Lower leg skin (tissue), 4 donors: ENCODE results near the gene NUDT9. TPM values are rescaled to one million over a fixed set of nuclear protein-coding genes. Genes with fewer than 3 reads are reported as not detected.

Source experiments
- DNase-seq, 2 donors: peaks; one replicate each; pipeline ENCODE4 v3.0.0-alpha.2; 2019; ENCODE audit warnings: low spot score in 2 of 2
- H3K4me3 ChIP-seq: fragments of 200-600 bp; sonication (generic); 2 replicates; pipeline ENCODE4 v1.5.1; 2017; ENCODE audit warnings: mild to moderate bottlenecking, low read depth; ENCODE audit not compliant: poor library complexity, severe bottlenecking
- POLR2A ChIP-seq, 2 donors: fragments of 450-650 bp; IDR thresholded peaks; one replicate each; pipeline ENCODE4 v1.6.1; 2016 to 2017; ENCODE audit warnings: antibody characterized with exemption in 2 of 2, mild to moderate bottlenecking in 1 of 2, moderate library complexity in 1 of 2
- WGBS, 2 donors: methylation state at CpG; one replicate each; pipeline ENCODE4 v1.1.5; 2018; 5-methylcytosine and 5-hydroxymethylcytosine counted together
- intact Hi-C: fragments of 100-400 bp; cut with DNase I; formaldehyde crosslinking; loops from one replicate; pipeline ENCODE4 v1.15.0; 2023; ENCODE audit warnings: low total_unique reads
- total RNA-seq, 4 donors: library from RNA; depleted of rRNA; stranded (reverse); fragments of >200 nt; gene quantifications; one replicate each; pipeline ENCODE4 v1.1.0, GENCODE V29; 2016
- TF ChIP-seq, protein P1 (sequence below), 3 donors: fragments of 450-650 bp; IDR thresholded peaks; one replicate each; pipeline ENCODE4 v1.5.1; 2016; ENCODE audit warnings: antibody characterized with exemption in 3 of 3, mild to moderate bottlenecking in 3 of 3, moderate library complexity in 2 of 3

The NUDT9 gene
- total RNA-seq, 4 donors from 2014 or later, result 12.5 to 30.9 (median 21.7) TPM

DNA sequence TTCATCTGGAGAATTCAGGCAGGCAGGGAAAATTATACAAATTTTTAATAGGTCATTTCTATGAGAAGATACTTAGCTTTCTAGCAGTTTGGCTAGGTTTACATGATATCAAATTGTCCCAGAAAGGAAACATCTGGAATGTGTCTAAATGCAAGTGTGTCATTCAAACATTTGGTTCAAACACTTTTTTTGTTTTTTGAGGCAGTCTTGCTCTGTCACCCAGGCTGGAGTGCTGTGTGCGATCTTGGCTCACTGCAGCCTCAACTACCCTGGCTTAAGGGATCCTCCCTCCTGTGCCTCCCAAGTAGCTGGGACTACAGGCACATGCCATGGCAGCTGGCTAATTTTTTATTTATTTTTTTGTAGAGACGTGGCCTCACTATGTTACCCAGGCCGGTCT lies 75.2 kb downstream of the NUDT9 start:
- no peak for DNase-seq
- no peak for TF ChIP-seq POLR2A (IDR thresholded peaks at IDR 0.05)
- TF ChIP-seq, protein P1, sequence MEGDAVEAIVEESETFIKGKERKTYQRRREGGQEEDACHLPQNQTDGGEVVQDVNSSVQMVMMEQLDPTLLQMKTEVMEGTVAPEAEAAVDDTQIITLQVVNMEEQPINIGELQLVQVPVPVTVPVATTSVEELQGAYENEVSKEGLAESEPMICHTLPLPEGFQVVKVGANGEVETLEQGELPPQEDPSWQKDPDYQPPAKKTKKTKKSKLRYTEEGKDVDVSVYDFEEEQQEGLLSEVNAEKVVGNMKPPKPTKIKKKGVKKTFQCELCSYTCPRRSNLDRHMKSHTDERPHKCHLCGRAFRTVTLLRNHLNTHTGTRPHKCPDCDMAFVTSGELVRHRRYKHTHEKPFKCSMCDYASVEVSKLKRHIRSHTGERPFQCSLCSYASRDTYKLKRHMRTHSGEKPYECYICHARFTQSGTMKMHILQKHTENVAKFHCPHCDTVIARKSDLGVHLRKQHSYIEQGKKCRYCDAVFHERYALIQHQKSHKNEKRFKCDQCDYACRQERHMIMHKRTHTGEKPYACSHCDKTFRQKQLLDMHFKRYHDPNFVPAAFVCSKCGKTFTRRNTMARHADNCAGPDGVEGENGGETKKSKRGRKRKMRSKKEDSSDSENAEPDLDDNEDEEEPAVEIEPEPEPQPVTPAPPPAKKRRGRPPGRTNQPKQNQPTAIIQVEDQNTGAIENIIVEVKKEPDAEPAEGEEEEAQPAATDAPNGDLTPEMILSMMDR (IDR thresholded peaks at IDR 0.05), result no peak
- WGBS, 2 donors, result 64 to 72% methylated on average over 3 of the region's 3 CpGs
- intact Hi-C loops, result no loop called here
- no peak overlapping the region for H3K4me3 ChIP-seq

DNA sequence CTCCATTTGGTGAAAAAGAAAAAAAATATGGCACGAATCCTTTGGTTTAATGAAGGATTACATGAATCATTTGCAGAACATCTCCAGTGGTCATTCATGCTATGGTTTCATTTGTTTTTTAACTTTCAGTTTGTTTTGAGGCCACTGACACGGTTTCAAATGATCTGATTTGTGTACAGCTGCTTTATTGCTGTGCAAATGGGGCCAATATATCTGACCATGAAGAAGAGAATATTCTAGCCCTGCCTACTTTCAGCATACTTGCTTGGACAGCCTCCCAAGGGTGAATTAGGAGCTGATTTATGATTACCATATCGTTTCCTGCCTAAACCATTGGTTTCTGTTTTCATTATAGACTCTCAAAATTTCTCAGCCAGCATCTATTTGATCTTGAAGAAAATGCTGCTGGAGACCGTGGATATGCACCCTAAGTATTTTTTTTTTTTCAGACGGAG lies 76.1 kb downstream of the NUDT9 start:
- DNase-seq, result no peak
- no peak overlapping the region for H3K4me3 ChIP-seq
- 33 to 40% methylated on average over 5 of the region's 5 CpGs for WGBS, 2 donors
- TF ChIP-seq, protein P1 (IDR thresholded peaks at IDR 0.05), result no peak
- no peak for TF ChIP-seq POLR2A (IDR thresholded peaks at IDR 0.05)
- intact Hi-C loops, result no loop called here

DNA sequence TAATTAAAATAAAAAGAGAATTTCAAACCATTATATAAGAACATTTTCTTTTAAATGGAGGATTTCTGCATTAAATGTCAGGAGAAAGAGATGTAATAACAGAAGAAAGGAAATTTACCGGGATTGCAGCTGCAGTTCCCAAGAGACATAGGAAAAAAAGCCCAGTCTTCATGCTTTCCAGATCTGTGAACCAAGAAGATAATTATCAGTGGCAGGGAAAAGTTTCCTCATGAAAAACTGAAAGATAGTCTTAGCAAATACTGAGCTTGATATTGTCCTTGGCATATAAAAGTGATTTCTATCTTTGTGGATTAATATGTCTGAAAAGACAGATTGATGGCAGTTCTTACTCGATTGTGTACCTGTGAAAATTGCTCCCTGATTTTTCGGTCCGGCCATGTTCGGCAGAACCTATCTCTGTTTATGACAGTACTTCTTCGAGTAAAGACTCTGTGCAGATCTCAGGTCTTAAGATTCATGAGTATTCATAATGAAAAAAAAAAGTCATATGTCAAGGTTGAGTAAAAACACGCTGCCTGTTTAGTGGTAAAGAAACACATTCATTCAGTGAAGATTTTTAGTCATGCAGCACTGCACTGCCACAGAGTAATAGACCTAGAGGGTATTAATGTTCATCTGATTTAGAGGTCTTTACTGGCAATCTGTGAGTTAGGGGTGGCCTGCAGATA lies 77.2 kb downstream of the NUDT9 start:
- no peak overlapping the region for H3K4me3 ChIP-seq
- 62 to 76% methylated on average over 7 of the region's 7 CpGs for WGBS, 2 donors
- no peak for DNase-seq
- TF ChIP-seq POLR2A (IDR thresholded peaks at IDR 0.05), result no peak
- TF ChIP-seq, protein P1 (IDR thresholded peaks at IDR 0.05), result no peak
- intact Hi-C loops, result no loop called here

DNA sequence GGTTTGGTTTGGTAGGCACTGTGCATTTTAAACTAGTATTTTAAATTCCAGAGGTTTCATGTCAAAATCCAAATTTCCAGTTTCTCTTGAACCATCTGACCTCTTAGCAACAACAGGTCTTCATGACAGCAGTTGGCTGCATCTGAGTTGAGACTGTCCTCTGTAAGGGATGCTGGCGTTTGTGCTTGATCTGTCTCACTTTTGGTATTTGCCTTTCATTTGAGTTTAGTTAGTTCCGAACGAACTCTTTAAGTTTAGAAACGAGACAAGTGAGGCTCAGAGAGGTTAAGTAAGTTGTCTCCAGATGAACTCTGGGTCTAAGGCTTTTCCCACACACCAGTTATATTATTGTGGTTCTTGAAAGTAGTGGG lies 77.7 kb downstream of the NUDT9 start:
- intact Hi-C loops, result no loop called here
- whole genome bisulfite sequencing, 2 donors, result 64 to 84% methylated on average over 4 of the region's 4 CpGs
- H3K4me3 ChIP-seq, result no peak overlapping the region
- DNase-seq, result no peak
- TF ChIP-seq, protein P1 (IDR thresholded peaks at IDR 0.05), result no peak
- TF ChIP-seq POLR2A (IDR thresholded peaks at IDR 0.05), result no peak

DNA sequence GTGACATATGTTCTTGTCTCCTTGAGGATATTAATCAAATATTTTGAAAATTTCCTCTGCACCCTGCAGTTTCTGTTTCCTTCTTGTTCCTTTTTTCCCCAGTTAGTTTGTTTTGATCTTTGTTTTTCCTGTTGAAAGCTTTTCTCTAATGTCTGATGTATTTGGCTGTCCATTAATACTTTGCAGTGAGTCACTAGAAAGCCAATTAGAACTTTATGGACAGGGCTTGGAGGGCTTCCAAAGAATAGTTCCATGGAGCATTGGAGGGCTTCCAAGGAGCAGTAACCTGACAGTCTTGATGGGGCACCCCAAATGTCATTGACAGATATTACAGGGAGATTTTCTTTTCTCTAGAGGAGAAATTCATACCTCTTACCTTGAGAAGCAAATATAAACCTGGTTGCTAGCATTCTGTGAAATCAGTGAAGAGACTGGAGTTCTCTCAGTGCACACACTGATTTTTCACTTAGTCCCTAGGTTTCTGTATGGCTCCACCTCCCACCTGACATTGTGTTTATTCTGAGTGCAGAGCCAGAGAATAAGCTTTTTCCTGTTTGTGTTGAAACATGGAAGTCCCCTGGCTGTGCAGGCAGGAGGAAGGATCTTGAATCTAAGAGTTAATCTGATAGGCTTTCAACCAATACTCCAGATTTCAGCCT lies 80.3 kb downstream of the NUDT9 start:
- DNase-seq, result no peak
- TF ChIP-seq POLR2A (IDR thresholded peaks at IDR 0.05), result no peak
- TF ChIP-seq, protein P1 (IDR thresholded peaks at IDR 0.05), result no peak
- intact Hi-C loops, result no loop called here
- no peak overlapping the region for H3K4me3 ChIP-seq
